HepG2 (cell line): ENCODE data around the gene MPPE1. TPM values are rescaled to one million over a fixed set of nuclear protein-coding genes. Genes with fewer than 3 reads are reported as not detected.

Experiments
- ARID5B ChIP-seq: IDR thresholded peaks from 2 replicates; pipeline ENCODE4 v1.4.0; 2020; ENCODE audit warnings: mild to moderate bottlenecking, missing genetic modification reagents
- CREB3 ChIP-seq: sonication (generic); formaldehyde crosslinking; IDR thresholded peaks from 2 replicates; pipeline ENCODE4 v1.5.0; 2020; ENCODE audit warnings: missing genetic modification reagents
- ETV5 ChIP-seq: IDR thresholded peaks from 2 replicates; pipeline ENCODE4 v1.6.1; 2018; ENCODE audit warnings: missing biosample characterization, missing genetic modification reagents, inconsistent platforms, borderline replicate concordance
- HDAC2 ChIP-seq: sonication (generic); formaldehyde crosslinking; IDR thresholded peaks from 2 replicates; pipeline ENCODE4 v1.4.0; 2020; ENCODE audit warnings: missing genetic modification reagents
- HNRNPLL ChIP-seq: fragments of 200-400 bp; formaldehyde crosslinking; IDR thresholded peaks from 2 replicates; pipeline ENCODE4 v1.6.1; 2017; ENCODE audit warnings: mild to moderate bottlenecking, low read depth, low read length; ENCODE audit not compliant: poor library complexity, severe bottlenecking
- KAT7 ChIP-seq: IDR thresholded peaks from 2 replicates; pipeline ENCODE4 v1.6.1; 2018; ENCODE audit warnings: borderline replicate concordance, missing compliant biosample characterization
- MED1 ChIP-seq: sonication (generic); formaldehyde crosslinking; IDR thresholded peaks from 2 replicates; pipeline ENCODE4 v1.4.0; 2020; ENCODE audit warnings: missing genetic modification reagents
- MEIS2 ChIP-seq: sonication (generic); formaldehyde crosslinking; IDR thresholded peaks from 2 replicates; pipeline ENCODE4 v1.9.0; 2021; ENCODE audit warnings: mild to moderate bottlenecking, missing genetic modification reagents
- NCOA5 ChIP-seq: sonication (generic); formaldehyde crosslinking; IDR thresholded peaks from 2 replicates; pipeline ENCODE4 v1.4.0; 2020; ENCODE audit warnings: missing genetic modification reagents
- NKX3-1 ChIP-seq: sonication (generic); formaldehyde crosslinking; IDR thresholded peaks from 2 replicates; pipeline ENCODE4 v1.5.0; 2020; ENCODE audit warnings: missing genetic modification reagents
- PAF1 ChIP-seq: IDR thresholded peaks from 2 replicates; pipeline ENCODE4 v1.6.1; 2016; ENCODE audit warnings: missing genetic modification reagents, missing compliant biosample characterization
- PLRG1 ChIP-seq: fragments of 450-650 bp; conservative IDR thresholded peaks from 2 replicates; pipeline ENCODE4 v1.6.1; 2016
- RBAK ChIP-seq: sonication (generic); formaldehyde crosslinking; IDR thresholded peaks from 2 replicates; pipeline ENCODE4 v1.5.1; 2020; ENCODE audit warnings: mild to moderate bottlenecking, missing genetic modification reagents
- REXO4 ChIP-seq: sonication (generic); formaldehyde crosslinking; IDR thresholded peaks from 2 replicates; pipeline ENCODE4 v1.8.0; 2022; ENCODE audit warnings: missing genetic modification reagents, mild to moderate bottlenecking, borderline replicate concordance
- SRSF1 ChIP-seq: fragments of 200-400 bp; formaldehyde crosslinking; optimal IDR thresholded peaks from 2 replicates; pipeline ENCODE3; 2017; ENCODE audit warnings: mild to moderate bottlenecking, low read depth, low read length, moderate library complexity
- TCF7L2 ChIP-seq: IDR thresholded peaks from 2 replicates; pipeline ENCODE4 v1.6.1; 2011; ENCODE audit warnings: mild to moderate bottlenecking, low read depth, low read length, moderate library complexity
- ZMYM2 ChIP-seq: sonication (generic); formaldehyde crosslinking; IDR thresholded peaks from 2 replicates; pipeline ENCODE4 v1.8.0; 2022; ENCODE audit warnings: mild to moderate bottlenecking, missing genetic modification reagents
- ZNF136 ChIP-seq: sonication (generic); formaldehyde crosslinking; IDR thresholded peaks from 2 replicates; pipeline ENCODE4 v1.8.1; 2022; ENCODE audit warnings: low read depth, mild to moderate bottlenecking, moderate library complexity, missing genetic modification reagents
- ZNF142 ChIP-seq: sonication (generic); formaldehyde crosslinking; IDR thresholded peaks from 2 replicates; pipeline ENCODE4 v1.4.0; 2020; ENCODE audit warnings: missing genetic modification reagents
- ZNF263 ChIP-seq: sonication (generic); formaldehyde crosslinking; IDR thresholded peaks from 2 replicates; pipeline ENCODE4 v1.4.0; 2020; ENCODE audit warnings: missing genetic modification reagents
- ZNF619 ChIP-seq: sonication (generic); formaldehyde crosslinking; IDR thresholded peaks from 2 replicates; pipeline ENCODE4 v1.4.0; 2020; ENCODE audit warnings: mild to moderate bottlenecking, missing genetic modification reagents
- polyA plus RNA-seq, 8 experiments: library from polyadenylated mRNA; depleted of rRNA in 3 of 8; stranded (reverse) in 7 of 8; unstranded in 1 of 8; fragments of >200 nt; fragmentation: Illumina TruSeq in 4 of 8; extraction: Trizol in 4 of 8; gene quantifications; 2 replicates each; pipeline versions ENCODE4 v1.2.1 to v1.2.3, GENCODE V29; 2011 to 2016; ENCODE audit warnings: low read depth in 4 of 8, missing spikeins in 1 of 8, mixed read lengths in 1 of 8; ENCODE audit not compliant: insufficient read depth in 1 of 8
- total RNA-seq, 5 experiments: library from RNA; depleted of rRNA; stranded (reverse); fragments of >200 nt; fragmentation: Illumina TruSeq; extraction: Trizol; gene quantifications; 2 replicates each; pipeline ENCODE4 v1.2.3, GENCODE V29; 2016; ENCODE audit warnings: low read depth in 1 of 5

Gene MPPE1
- total and polyA plus RNA-seq, 2 of the 13 experiments (the other 11 are each of a cell fraction or from before 2014, with no cell fraction given) = 9.6 to 11.9 TPM

- TF ChIP-seq ZNF142 (CRISPR knock-in tag) (no peak), SRSF1 (no peak), KAT7 (CRISPR knock-in tag) (no peak), PAF1 (CRISPR knock-in tag) (no peak), ZNF619 (CRISPR knock-in tag) (no peak), RBAK (CRISPR knock-in tag) (no peak), ETV5 (CRISPR knock-in tag) (peak; percentile 33; the same call in 1 of the 2 replicates), PLRG1 (no peak), CREB3 (CRISPR knock-in tag) (no peak), REXO4 (no peak), ARID5B (CRISPR knock-in tag) (peak; percentile 89), ZMYM2 (CRISPR knock-in tag) (0 out of 2 replicates have a peak, but pooled peaks have one; percentile 57), NCOA5 (CRISPR knock-in tag) (no peak), TCF7L2 (no peak), MEIS2 (no peak), ZNF263 (CRISPR knock-in tag) (no peak), ZNF136 (CRISPR knock-in tag) (no peak), NKX3-1 (CRISPR knock-in tag) (no peak), HNRNPLL (no peak), MED1 (CRISPR knock-in tag) (peak; percentile 52), HDAC2 (CRISPR knock-in tag) (no peak; the same call in 1 of the 2 replicates)
These were observed 47.3 kb upstream of the MPPE1 start (continued) for GRCh38 chr18:11955239-11956029.
